K562 (cell line): ENCODE measurements around the gene CCNC.

Experiments
- CBFB ChIP-seq: sonication (generic); formaldehyde crosslinking; IDR thresholded peaks from 2 replicates; pipeline ENCODE4 v1.4.0; 2020; ENCODE audit warnings: mild to moderate bottlenecking, missing genetic modification reagents
- KDM5B ChIP-seq: fragments of 200-600 bp; sonication (generic); IDR thresholded peaks from 2 replicates; pipeline ENCODE4 v1.6.1; 2012; ENCODE audit warnings: low read depth, mild to moderate bottlenecking, moderate library complexity, low read length, control low read depth, inconsistent platforms; ENCODE audit not compliant: insufficient replicate concordance
- REST ChIP-seq, 2 experiments: fragments of 450-650 bp; formaldehyde crosslinking in 1 of 2; IDR thresholded peaks; 2 replicates each; pipeline versions ENCODE4 v1.4.0 to v1.6.1; 2014 to 2020; ENCODE audit warnings: mild to moderate bottlenecking in 2 of 2, borderline replicate concordance in 1 of 2, low read depth in 1 of 2
- SMARCC2 ChIP-seq: fragments of 450-650 bp; IDR thresholded peaks from 2 replicates; pipeline ENCODE4 v1.6.1; 2017; ENCODE audit warnings: antibody characterized with exemption, moderate library complexity, mild to moderate bottlenecking, low read depth
- ZHX1 ChIP-seq: fragments of 150-350 bp; conservative IDR thresholded peaks from 2 replicates; pipeline ENCODE4 v1.6.1; 2014; ENCODE audit warnings: low read length

GRCh38 chr6:99545442-99545841, 23.0 kb downstream of the CCNC start:
- no peak for TF ChIP-seq KDM5B
- TF ChIP-seq CBFB = no peak
- no peak for TF ChIP-seq ZHX1
- no peak for TF ChIP-seq REST (IDR thresholded peaks at IDR 0.05; ENCODE audit: borderline replicate concordance)
- TF ChIP-seq REST (CRISPR knock-in tag; IDR thresholded peaks at IDR 0.05; ENCODE audit: low read depth) = no peak
- TF ChIP-seq SMARCC2 = no peak
